Muscle layer of duodenum (tissue), 2 donors: Measurements from ENCODE around the gene TVP23C.

Source experiments
- H3K27ac ChIP-seq: one replicate; pipeline ENCODE4 v1.7.0; 2013; ENCODE audit warnings: mild to moderate bottlenecking, low read length
- H3K27me3 ChIP-seq: one replicate; pipeline ENCODE4 v1.7.0; 2013; ENCODE audit warnings: low read depth, mild to moderate bottlenecking, control low read depth, low read length
- H3K36me3 ChIP-seq, 2 donors: one replicate each; pipeline ENCODE4 v1.7.0; 2013; ENCODE audit warnings: low read length in 2 of 2, control low read depth in 1 of 2, mild to moderate bottlenecking in 1 of 2; ENCODE audit not compliant: insufficient read depth in 2 of 2, control insufficient read depth in 1 of 2
- H3K4me1 ChIP-seq, 2 donors: one replicate each; pipeline ENCODE4 v1.7.0; 2013; ENCODE audit warnings: low read length in 2 of 2, mild to moderate bottlenecking in 2 of 2, control low read depth in 1 of 2, moderate library complexity in 1 of 2; ENCODE audit not compliant: insufficient read depth in 2 of 2, control insufficient read depth in 1 of 2
- H3K4me3 ChIP-seq, 2 donors: one replicate each; pipeline ENCODE4 v1.7.0; 2013; ENCODE audit warnings: low read length in 2 of 2, low read depth in 1 of 2, mild to moderate bottlenecking in 1 of 2
- H3K9me3 ChIP-seq, 2 donors: one replicate each; pipeline ENCODE4 v1.7.0; 2013; ENCODE audit warnings: low read length in 2 of 2, control low read depth in 1 of 2, mild to moderate bottlenecking in 1 of 2; ENCODE audit not compliant: control insufficient read depth in 1 of 2
- donor health status: healthy.

Gene TVP23C

DNA sequence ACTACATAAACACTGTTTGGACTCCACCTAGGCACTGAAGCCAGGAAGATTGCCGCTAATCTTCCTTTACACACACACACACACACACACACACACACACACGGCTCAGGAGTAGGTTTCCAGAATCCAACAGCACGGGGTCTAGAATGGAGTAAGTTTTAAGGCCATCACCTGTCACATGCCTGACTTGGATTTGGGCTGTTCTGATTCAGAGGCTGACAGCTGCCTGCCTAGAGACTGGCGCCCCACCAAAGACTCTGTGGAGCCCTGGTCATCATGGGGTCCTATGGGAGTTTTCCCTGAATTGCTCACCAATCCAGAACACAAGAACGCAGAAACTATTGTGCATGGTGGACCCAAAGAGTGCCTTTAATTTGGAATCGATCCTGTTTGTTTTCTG, 106.8 kb downstream of the TVP23C start:
- Histone ChIP-seq H3K36me3 (no peaks in the 10 kb centered on the region), H3K27ac (peak overlapping the region; percentile 2), H3K27me3 (no peaks in the 10 kb centered on the region), H3K9me3 (peaks cover 0 to 4% of the 10 kb centered on the region in 2 donors), H3K4me1 (peaks cover 10 to 15% of the 10 kb centered on the region in 2 donors), H3K4me3 (peak overlapping the region in 1 of 2 donors; percentile 25)

DNA sequence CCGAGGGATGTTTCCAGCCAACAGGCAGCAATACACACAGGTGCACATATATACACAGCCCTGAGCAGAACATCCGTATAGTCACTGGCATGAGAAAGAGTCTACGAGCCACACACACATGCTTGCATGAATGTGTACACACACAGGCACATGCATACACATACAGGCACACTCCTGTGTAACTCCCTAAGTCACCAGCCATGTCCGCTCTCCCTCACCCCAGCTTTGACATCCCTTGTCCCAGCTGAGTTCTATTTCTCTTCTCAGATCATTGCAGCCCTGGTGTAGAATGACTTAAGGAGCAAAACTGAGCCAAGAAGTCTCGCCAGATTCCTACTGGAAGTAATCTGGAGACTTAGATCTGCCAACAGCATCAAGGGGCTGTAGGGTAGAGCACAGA, 108.9 kb downstream of the TVP23C start:
- Histone ChIP-seq H3K4me3 (no peak overlapping the region), H3K27ac (peak overlapping the region; percentile 41), H3K4me1 (peaks cover 10 to 15% of the 10 kb centered on the region in 2 donors), H3K9me3 (peaks cover 0 to 4% of the 10 kb centered on the region in 2 donors), H3K36me3 (no peaks in the 10 kb centered on the region), H3K27me3 (no peaks in the 10 kb centered on the region)

DNA sequence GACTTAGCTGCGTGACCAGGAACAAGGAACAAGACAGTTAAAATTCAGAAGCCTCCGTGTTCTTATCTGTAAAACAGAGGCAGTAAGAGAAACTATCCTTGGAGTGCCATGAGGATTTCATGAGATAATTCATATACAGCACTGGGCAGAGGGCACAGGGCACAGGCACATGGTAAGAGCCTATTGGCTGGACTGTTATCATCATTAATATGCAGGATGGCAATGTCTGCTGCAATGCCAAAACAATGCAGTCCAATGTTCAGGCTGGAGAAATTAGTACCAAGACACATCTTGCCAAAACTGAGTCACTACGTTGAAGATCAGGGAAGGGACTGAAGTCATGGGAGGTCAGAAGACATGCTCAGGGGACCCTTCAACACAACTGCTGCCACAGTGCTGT, 109.5 kb downstream of the TVP23C start:
- no peaks in the 10 kb centered on the region for H3K27me3 ChIP-seq
- H3K4me3 ChIP-seq, result no peak overlapping the region
- peak overlapping the region; percentile 49 for H3K27ac ChIP-seq
- H3K9me3 ChIP-seq, result peaks cover 0 to 4% of the 10 kb centered on the region in 2 donors
- H3K36me3 ChIP-seq, result no peaks in the 10 kb centered on the region
- H3K4me1 ChIP-seq, result peaks cover 10 to 15% of the 10 kb centered on the region in 2 donors

DNA sequence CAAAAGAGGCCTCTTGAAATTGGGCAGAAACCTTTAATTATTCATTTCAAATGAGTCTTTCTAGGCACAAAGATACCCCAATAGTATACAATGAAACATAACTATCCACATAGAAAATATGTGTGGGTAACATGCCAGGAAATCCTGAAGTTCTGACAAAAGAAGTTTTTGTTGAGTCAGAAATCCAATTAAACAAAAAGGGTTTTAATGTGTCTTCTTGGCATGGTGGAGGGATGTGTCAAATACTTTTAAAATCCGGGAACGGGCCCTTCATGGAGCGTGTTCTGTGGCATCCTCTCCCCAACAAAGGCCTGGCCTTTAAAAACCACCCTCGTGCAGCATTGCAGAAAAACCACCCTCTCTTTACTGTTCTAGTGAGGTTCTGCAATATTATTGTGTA, 110.0 kb downstream of the TVP23C start:
- Histone ChIP-seq H3K4me3 (no peak overlapping the region), H3K27ac (peak overlapping the region; percentile 49)

DNA sequence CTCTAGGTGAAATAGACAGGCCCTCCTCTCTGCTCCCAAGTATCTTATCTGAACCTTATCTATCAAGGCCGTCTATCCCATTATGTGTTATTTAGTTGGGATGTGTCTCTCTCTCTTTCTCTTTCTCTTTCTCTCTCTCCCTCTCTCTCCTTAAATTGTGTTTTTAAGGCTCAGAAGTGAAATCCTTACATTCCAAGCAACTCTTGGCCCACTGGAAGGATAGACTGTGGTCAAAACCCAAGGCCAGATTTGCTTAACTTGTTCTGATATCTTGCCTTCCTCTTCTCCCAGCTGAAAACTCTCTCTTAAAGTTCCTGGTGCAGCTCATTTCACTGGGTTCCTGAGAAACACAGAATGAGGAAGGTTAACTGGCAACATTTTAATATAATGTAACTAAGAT, 110.5 kb downstream of the TVP23C start:
- Histone ChIP-seq H3K36me3 (no peaks in the 10 kb centered on the region), H3K9me3 (peaks cover 0 to 4% of the 10 kb centered on the region in 2 donors), H3K27me3 (no peaks in the 10 kb centered on the region), H3K27ac (peak overlapping the region; percentile 34), H3K4me1 (peaks cover 10 to 13% of the 10 kb centered on the region in 2 donors), H3K4me3 (no peak overlapping the region)

More for the DNA sequence above, 110.0 kb downstream of the TVP23C start:
- H3K9me3 ChIP-seq, result peaks cover 0 to 4% of the 10 kb centered on the region in 2 donors
- no peaks in the 10 kb centered on the region for H3K27me3 ChIP-seq
- H3K4me1 ChIP-seq, result peaks cover 10 to 15% of the 10 kb centered on the region in 2 donors
- no peaks in the 10 kb centered on the region for H3K36me3 ChIP-seq
